HG02840 (cell line): ENCODE results near the gene FAM53B.
"Not testable (repeated sequence)": the region's sequence is repeated elsewhere in the genome, so short reads cannot be mapped to it uniquely, and the experiment has no call there.

Experiments used
- ATAC-seq: cut with Tn5 transposase; IDR thresholded peaks from one replicate; pipeline ENCODE4 v1.9.1; 2021; ENCODE audit warnings: mild to moderate bottlenecking, moderate library complexity, moderate number of reproducible peaks; ENCODE audit not compliant: unreplicated experiment, low FRiP score

FAM53B gene

GRCh38 chr10:124592101-124592500 lies 152.1 kb downstream of the FAM53B start:
- ATAC-seq: no peak

- ATAC-seq: no peak
These were observed 153.1 kb downstream of the FAM53B start for GRCh38 chr10:124591123-124591495.

GRCh38 chr10:124590216-124591122 lies 153.7 kb downstream of the FAM53B start:
- ATAC-seq: no peak

- ATAC-seq: no peak
These were observed 154.6 kb downstream of the FAM53B start for GRCh38 chr10:124589491-124590041.

- ATAC-seq: no peak
These were observed 155.3 kb downstream of the FAM53B start for GRCh38 chr10:124588736-124589490.

GRCh38 chr10:124588341-124588735 lies 155.8 kb downstream of the FAM53B start:
- ATAC-seq: not testable (repeated sequence)

- no peak for ATAC-seq
These were observed 156.4 kb downstream of the FAM53B start for GRCh38 chr10:124587811-124588211.

GRCh38 chr10:124586142-124586541 lies 158.0 kb downstream of the FAM53B start:
- no peak for ATAC-seq

GRCh38 chr10:124579011-124579399 lies 165.2 kb downstream of the FAM53B start:
- ATAC-seq: no peak

- ATAC-seq: no peak
These were observed 165.8 kb downstream of the FAM53B start for GRCh38 chr10:124578231-124579010.

- ATAC-seq: no peak
These were observed 166.5 kb downstream of the FAM53B start for GRCh38 chr10:124577651-124578050.

- no peak for ATAC-seq
These were observed 167.4 kb downstream of the FAM53B start for GRCh38 chr10:124576526-124577420.

GRCh38 chr10:124575107-124576035 lies 168.8 kb downstream of the FAM53B start:
- no peak for ATAC-seq

GRCh38 chr10:124574456-124575070 lies 169.6 kb downstream of the FAM53B start:
- ATAC-seq: no peak

- ATAC-seq: no peak
These were observed 170.3 kb downstream of the FAM53B start for GRCh38 chr10:124573726-124574455.

GRCh38 chr10:124572751-124573150 lies 171.4 kb downstream of the FAM53B start:
- ATAC-seq: no peak

- ATAC-seq: no peak
These were observed 173.5 kb downstream of the FAM53B start for GRCh38 chr10:124570646-124571045.
